ENCODE measurements around the gene CLDN16.

CLDN16 gene

DNA sequence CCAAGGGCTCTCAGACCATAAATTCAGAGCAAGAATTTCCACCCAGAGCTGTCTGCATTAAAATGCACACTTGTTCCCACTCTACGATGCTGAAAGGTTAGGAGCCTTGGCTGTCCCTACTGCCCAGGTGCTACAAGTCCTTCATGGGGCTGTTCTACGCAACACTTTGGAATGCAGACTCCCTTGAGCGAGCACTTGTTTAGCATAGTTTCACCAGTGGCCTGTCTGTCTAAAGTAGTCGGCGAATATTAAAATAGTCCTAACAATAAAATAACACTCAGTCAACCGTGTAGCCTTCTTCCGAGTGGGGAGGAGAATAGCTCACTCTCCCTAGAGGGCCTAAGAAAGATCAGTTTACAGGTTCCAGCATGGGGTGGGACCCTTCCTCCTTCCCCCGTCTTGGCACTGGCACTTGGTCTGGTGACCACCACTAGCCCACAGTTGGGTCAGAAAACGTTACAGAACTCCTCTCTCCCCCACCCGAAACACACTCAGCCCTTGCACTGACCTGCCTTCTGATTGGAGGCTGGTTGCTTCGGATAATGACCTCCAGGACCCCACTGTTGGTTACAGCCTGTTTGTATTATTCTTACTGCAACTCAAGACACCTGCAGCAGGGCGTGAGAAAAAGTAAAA, at the start of gene CLDN16:
Gene CLDN16, plus strand, starts transcription at position 586 of the 636 bp plus-strand sequence. CDS start 167 bp downstream, outside the sequence.
- DNase-seq: no peak

GRCh38 chr3:190338717-190339116, 49.2 kb upstream of the CLDN16 start:
- DNase-seq: no peak

- no peak for DNase-seq
Observed at GRCh38 chr3:190339130-190339529, 48.8 kb upstream of the CLDN16 start.

- DNase-seq: no peak
Observed at GRCh38 chr3:190340071-190340470, 47.9 kb upstream of the CLDN16 start.

DNA sequence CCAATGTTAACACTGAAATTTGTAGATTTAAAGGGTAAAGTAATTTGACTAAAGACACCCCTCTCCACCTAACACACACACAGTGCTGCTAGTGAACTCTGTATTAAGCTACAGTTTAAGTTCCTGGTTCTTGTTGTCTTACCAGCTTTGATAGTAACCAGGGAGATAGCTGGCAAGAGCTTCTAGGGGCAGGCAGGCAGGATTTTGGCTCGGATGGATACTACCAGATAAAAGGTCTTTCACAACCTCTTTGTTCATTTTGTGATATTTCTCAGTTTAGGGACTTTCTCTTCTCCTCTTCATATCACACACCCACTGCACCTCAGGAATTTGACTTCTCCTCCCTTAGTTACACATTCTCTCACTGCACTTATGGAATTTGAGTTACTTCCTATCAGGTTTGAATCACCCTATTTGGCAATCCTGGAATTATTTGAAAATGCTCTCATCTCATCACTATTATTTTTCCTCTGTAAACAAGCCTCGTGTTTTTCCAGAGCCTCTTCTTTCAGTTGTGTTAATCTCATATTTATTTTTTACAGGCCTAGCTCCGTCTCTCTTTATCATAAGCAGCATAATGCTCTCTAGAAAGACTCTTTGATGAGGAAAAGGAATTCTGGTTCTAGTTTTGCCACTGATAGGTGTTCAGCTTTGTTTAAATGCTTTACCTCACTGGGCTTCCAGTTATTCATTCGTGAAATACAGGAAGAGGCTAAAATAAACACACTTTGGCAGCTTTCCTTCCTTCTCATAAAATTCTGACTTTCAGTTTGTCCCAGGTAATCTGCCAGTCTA, 42.7 kb upstream of the CLDN16 start:
- DNase-seq: no peak

DNA sequence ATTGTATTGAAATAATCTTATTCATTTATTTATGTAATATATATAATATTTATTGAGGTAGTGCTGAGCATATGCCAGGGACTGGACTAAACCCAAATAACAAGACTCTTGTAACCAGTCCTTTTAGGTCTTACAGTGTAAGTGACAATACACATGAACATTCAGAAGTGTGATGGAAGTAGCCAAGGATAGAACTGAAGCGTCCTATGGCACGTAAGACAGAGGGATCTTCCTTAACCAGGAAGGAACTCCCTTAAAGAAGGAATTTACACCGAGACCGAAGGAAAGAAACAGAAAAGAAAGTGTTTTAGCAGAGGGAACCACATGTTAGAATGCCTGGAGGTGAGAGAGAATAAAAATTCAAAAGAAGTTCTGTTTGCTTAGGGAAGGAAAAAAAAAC, 42.1 kb upstream of the CLDN16 start:
- no peak for DNase-seq

GRCh38 chr3:190346541-190346940, 41.4 kb upstream of the CLDN16 start:
- no peak for DNase-seq

DNA sequence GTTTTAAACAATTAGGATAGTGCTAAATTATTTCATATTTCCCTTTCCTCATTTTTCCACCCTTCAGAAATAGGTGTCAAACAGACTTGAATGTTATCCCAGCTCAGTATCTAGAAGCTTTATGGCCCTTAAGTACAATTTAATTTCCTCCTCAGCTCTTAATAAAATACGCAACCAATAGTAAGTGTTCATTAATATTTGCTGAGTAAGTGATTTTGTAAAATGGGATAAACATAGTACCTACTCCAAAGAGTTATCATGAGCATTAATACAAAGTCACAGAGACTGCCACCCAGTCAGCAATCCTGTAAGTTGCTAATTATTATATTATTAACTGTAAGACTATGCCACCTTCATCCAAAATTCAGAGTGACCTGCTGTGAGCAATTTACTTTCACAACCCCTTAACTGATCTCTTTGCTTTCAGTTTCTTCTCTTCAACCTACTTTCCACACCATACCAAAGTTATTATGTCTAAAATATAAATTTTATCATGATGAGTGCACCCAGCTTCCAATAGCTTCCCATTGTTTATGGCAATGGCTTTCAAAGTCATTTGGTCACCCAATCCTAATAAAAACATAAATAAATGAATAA, 35.0 kb upstream of the CLDN16 start:
- no peak for DNase-seq

- no peak for DNase-seq
Observed at GRCh38 chr3:190356246-190356645, 31.7 kb upstream of the CLDN16 start.

DNA sequence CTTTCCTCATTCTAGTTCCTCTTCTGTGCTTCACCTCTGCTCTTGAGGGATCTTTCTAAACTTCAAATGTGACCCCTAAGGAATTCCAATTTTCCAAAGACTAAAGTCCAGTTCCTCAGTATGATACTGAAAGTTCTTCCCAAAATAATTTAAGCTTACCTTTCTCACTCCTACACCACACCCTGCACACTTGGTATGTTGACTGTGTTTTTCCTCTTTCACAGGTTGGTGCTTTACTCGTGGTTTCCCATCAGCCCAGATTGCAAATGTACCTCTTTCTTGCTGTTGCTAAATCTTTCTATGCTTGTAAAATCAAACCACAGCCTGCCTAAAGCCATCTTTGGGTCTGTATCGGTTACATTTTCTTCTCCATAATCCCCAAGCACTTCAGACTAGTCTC, 30.5 kb upstream of the CLDN16 start:
- DNase-seq: no peak

DNA sequence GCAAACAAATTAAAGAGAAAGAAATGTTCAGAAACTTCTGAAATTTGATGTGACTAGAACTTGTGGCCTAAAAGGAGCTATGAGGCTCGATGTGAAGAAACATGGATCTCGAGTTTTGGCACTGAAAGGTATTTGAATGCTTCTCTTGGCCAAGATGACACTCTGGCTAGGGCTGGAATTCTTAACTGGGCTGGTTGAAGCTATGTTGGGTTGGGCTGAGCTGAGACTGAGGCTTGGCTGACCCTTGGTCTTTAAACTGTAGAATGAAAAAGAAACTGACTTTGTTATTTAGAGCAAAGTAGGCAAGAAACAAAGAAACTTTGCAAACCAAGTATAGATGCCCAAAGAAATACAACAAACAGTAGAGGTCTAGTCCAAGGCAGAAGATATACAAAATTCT, 28.1 kb upstream of the CLDN16 start:
- no peak for DNase-seq

- DNase-seq: no peak
Observed at GRCh38 chr3:190360228-190360627, 27.7 kb upstream of the CLDN16 start.

- no peak for DNase-seq
Observed at GRCh38 chr3:190361791-190362190, 26.2 kb upstream of the CLDN16 start.

GRCh38 chr3:190362258-190362657, 25.7 kb upstream of the CLDN16 start:
- no peak for DNase-seq

- no peak for DNase-seq
Observed at GRCh38 chr3:190366133-190366532, 21.8 kb upstream of the CLDN16 start.

DNA sequence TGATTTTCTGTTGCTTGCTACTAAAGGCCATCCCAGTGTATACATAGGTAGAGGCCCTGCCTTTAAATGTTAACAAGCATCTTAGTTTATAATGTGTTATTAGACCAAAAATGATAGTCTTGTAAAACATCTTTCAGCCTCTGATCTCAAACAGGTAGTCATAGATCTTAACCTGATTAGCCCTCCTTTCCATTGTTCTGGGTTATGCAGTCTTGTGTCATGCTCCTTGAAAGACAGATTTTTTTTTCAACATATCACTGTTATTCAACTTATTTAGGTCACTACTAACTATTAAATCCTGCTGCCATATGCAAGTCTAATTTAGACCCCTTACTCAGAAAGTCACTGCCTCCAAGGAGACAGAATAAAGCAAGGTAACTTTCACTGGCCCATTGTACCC, 19.1 kb upstream of the CLDN16 start:
- no peak for DNase-seq

DNA sequence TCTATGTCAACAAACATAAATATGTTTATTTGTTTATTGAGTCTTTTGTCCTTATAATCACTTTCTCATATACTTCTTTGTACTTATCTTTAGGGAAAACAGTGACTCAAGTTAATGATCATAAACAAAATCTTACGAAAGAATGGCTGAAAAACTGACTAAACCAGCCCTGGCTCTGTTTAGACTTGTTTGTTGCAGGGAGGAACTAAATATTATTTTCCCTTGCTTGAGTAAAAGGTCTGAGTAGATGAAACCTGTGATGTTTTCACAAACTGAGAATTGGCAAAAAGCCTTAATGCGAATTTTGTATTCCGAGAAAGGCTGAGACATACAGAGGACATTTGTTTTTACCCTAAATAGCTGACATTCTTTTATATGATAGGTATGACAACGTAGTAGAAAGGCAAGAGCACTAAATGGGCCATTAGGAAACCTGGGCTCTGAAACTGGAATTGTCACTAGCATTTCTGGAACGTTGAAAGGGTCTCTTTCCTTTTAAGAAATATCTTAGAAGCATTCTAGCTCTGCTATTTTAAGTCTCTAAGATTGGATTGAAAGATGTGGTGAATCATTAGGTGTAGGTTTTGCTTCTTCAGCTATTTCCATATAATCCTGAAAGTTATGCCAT, 18.2 kb upstream of the CLDN16 start:
- no peak for DNase-seq

- no peak for DNase-seq
Observed at GRCh38 chr3:190370369-190370768, 17.6 kb upstream of the CLDN16 start.

DNA sequence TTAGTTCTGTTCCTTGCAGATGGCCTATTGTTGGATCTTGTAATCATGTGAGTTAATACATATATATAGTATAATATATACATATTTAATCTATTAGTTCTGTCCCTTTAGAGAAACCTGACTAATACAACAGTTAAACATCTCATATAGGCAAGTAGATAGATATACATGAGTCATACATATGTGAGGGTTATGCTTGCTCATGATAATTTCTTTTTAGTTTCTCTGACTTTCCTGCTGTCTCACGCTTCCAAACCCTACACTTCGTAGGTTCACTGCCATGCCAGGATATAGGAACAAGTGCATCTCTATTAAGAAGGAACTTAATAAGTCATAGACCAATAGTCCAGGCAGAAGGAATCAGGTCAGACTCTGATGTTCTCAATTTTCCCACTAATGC, 16.8 kb upstream of the CLDN16 start:
- no peak for DNase-seq

DNA sequence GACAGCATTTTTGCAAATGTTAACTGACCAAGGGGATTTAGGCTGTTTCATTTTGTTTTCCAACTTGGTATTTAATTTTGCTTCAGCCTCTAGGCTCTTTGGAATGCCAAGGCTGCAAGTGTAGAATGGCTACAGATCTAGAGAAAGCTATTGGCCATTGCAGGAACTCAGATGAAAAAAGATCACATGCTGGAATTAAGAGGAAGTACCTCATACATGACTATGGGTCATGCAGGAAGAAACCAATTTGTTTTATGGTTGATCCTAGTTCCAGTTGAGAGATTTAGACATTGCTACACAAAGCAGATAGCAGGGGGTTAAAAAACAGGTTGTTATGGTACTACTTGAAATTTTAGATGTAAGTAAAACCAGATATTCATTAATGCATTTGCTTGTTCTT, 12.7 kb upstream of the CLDN16 start:
- DNase-seq: no peak

DNA sequence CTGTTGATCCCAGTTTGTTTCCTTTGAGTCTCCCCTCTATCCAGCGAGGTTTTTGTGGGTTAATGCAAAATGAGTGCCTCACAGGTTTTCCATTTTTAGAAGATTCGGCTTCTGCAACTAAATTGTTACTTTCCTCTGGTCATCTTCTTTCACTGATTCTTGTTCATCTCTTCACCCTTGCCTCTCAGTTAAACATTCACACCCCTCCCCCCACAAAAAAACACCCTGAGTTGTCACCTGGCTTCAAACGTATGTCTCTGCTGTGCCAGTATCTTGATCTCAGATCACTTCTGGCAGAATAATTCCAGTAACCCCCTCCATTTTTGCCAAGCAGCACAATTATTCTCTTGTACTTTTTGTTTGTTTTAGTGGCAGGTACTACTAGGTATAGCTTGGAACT, 12.3 kb upstream of the CLDN16 start:
- DNase-seq: no peak

DNA sequence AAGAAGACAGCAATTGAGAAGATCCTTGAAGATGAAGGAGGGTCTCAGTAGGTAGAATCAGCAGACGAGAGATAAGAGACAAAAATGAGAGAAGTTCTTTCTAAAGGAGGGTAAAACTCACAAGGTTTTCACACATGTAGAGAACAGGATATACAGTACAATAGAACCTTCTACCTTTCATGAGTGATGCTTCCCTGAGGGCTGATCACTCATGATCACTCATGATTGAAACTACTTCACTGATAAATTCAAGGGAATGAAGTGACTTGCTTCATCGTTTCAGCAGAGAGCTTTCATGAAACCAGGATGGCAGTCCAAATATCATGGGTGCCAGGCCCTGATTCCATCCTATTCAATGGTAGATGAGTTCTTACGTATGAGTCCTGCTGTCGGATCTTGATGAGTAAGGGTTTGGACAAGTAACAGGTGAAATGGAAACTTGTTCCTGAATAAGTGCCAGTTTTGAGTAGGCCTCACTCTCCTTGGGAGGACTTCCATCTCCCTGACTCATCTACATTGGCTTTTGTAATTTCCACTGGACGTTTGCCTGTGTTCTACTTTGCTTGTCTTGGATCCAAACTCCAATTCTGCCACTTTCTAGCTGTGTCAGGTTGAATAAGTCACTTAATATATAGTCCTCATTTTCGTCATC, 9.6 kb upstream of the CLDN16 start:
- no peak for DNase-seq

- DNase-seq: no peak
Observed at GRCh38 chr3:190380184-190380583, 7.8 kb upstream of the CLDN16 start.

Data from NCI-H524 treated with DMSO at 0.1 percent for 48 hours (cell line).